Skeletal muscle tissue (tissue), 4 donors: ENCODE measurements around the gene UIMC1. TPM values are rescaled to one million over a fixed set of nuclear protein-coding genes. Genes with fewer than 3 reads are reported as not detected.

Experiments
- H3K27ac ChIP-seq: one replicate; pipeline ENCODE4 v1.7.0; 2013; ENCODE audit warnings: mild to moderate bottlenecking, low read depth, low read length, inconsistent platforms
- H3K27me3 ChIP-seq, 3 donors: one replicate each; pipeline ENCODE4 v1.7.0; 2013; ENCODE audit warnings: low read length in 3 of 3; ENCODE audit not compliant: control insufficient read depth in 3 of 3, insufficient read depth in 3 of 3
- H3K36me3 ChIP-seq, 3 donors: one replicate each; pipeline ENCODE4 v1.7.0; 2013; ENCODE audit warnings: low read length in 3 of 3; ENCODE audit not compliant: control insufficient read depth in 3 of 3, insufficient read depth in 3 of 3
- H3K4me1 ChIP-seq, 3 donors: one replicate each; pipeline ENCODE4 v1.7.0; 2013; ENCODE audit warnings: low read length in 3 of 3, mild to moderate bottlenecking in 3 of 3; ENCODE audit not compliant: control insufficient read depth in 3 of 3, insufficient read depth in 3 of 3
- H3K4me3 ChIP-seq, 3 donors: one replicate each; pipeline ENCODE4 v1.7.0; 2013; ENCODE audit warnings: low read length in 3 of 3
- H3K9ac ChIP-seq, 3 donors: one replicate each; pipeline ENCODE4 v1.7.0; 2013; ENCODE audit warnings: low read length in 3 of 3, mild to moderate bottlenecking in 3 of 3, moderate library complexity in 2 of 3, low read depth in 1 of 3
- H3K9me3 ChIP-seq, 3 donors: one replicate each; pipeline ENCODE4 v1.7.0; 2013; ENCODE audit warnings: low read length in 3 of 3; ENCODE audit not compliant: control insufficient read depth in 3 of 3
- total RNA-seq: library from RNA; depleted of rRNA; stranded (reverse); fragments of >200 nt; gene quantifications from one replicate; pipeline ENCODE4 v1.2.3, GENCODE V29; 2014
- donor health status: Osteomylitis.

The UIMC1 gene
- total RNA-seq, 1 donor from 2014 or later, result 40.2 TPM

- Histone ChIP-seq H3K9me3 (no peaks in the 10 kb centered on the region), H3K4me1 (peaks cover 0 to 3% (median 0%) of the 10 kb centered on the region in 3 donors), H3K27me3 (no peaks in the 10 kb centered on the region), H3K4me3 (no peak overlapping the region), H3K36me3 (peaks cover 0 to 7% (median 2%) of the 10 kb centered on the region in 3 donors), H3K27ac (no peak overlapping the region), H3K9ac (no peak overlapping the region)
Observed at GRCh38 chr5:176916337-176916736, 90.2 kb downstream of the UIMC1 start.

- no peak overlapping the region for H3K27ac ChIP-seq
- no peak overlapping the region for H3K4me3 ChIP-seq
- H3K4me1 ChIP-seq, result peaks cover 0 to 3% (median 0%) of the 10 kb centered on the region in 3 donors
- H3K27me3 ChIP-seq, result no peaks in the 10 kb centered on the region
- peaks cover 0 to 7% (median 2%) of the 10 kb centered on the region in 3 donors for H3K36me3 ChIP-seq
- H3K9me3 ChIP-seq, result no peaks in the 10 kb centered on the region
- H3K9ac ChIP-seq, result no peak overlapping the region
Observed at GRCh38 chr5:176915906-176916305, 90.7 kb downstream of the UIMC1 start.

- Histone ChIP-seq H3K27me3 (no peaks in the 10 kb centered on the region), H3K36me3 (peaks cover 11 to 19% (median 16%) of the 10 kb centered on the region in 3 donors), H3K9me3 (no peaks in the 10 kb centered on the region), H3K27ac (no peak overlapping the region), H3K4me1 (peaks cover 0 to 3% (median 0%) of the 10 kb centered on the region in 3 donors), H3K9ac (no peak overlapping the region), H3K4me3 (no peak overlapping the region)
Observed at GRCh38 chr5:176912115-176912514, 94.5 kb downstream of the UIMC1 start.

GRCh38 chr5:176908675-176909368, 97.8 kb downstream of the UIMC1 start:
- no peak overlapping the region for H3K27ac ChIP-seq
- H3K36me3 ChIP-seq, result peaks cover 37 to 50% (median 47%) of the 10 kb centered on the region in 3 donors

GRCh38 chr5:176906796-176907195, 99.8 kb downstream of the UIMC1 start:
- H3K9me3 ChIP-seq, result no peaks in the 10 kb centered on the region
- no peak overlapping the region for H3K9ac ChIP-seq
- no peaks in the 10 kb centered on the region for H3K27me3 ChIP-seq
- H3K4me1 ChIP-seq, result no peaks in the 10 kb centered on the region
- H3K36me3 ChIP-seq, result peaks cover 44 to 60% (median 57%) of the 10 kb centered on the region in 3 donors
- no peak overlapping the region for H3K4me3 ChIP-seq
- no peak overlapping the region for H3K27ac ChIP-seq

More at GRCh38 chr5:176908675-176909368, 97.8 kb downstream of the UIMC1 start:
- Histone ChIP-seq H3K9me3 (no peaks in the 10 kb centered on the region), H3K4me1 (no peaks in the 10 kb centered on the region), H3K4me3 (no peak overlapping the region), H3K27me3 (no peaks in the 10 kb centered on the region), H3K9ac (no peak overlapping the region)

- no peak overlapping the region for H3K27ac ChIP-seq
- no peaks in the 10 kb centered on the region for H3K4me1 ChIP-seq
- H3K9me3 ChIP-seq, result no peaks in the 10 kb centered on the region
- no peak overlapping the region for H3K4me3 ChIP-seq
- no peaks in the 10 kb centered on the region for H3K27me3 ChIP-seq
- H3K9ac ChIP-seq, result no peak overlapping the region
- peaks cover 44 to 60% (median 57%) of the 10 kb centered on the region in 3 donors for H3K36me3 ChIP-seq
Observed at GRCh38 chr5:176906126-176906525, 100.5 kb downstream of the UIMC1 start.

- Histone ChIP-seq H3K9me3 (no peaks in the 10 kb centered on the region), H3K4me1 (peaks cover 0 to 6% (median 4%) of the 10 kb centered on the region in 3 donors), H3K27me3 (no peaks in the 10 kb centered on the region), H3K4me3 (no peak overlapping the region), H3K27ac (no peak overlapping the region), H3K36me3 (peaks cover 44 to 60% (median 57%) of the 10 kb centered on the region in 3 donors), H3K9ac (no peak overlapping the region)
Observed at GRCh38 chr5:176904276-176904675, 102.3 kb downstream of the UIMC1 start.

GRCh38 chr5:176902911-176903664, 103.5 kb downstream of the UIMC1 start:
- peaks cover 38 to 56% (median 47%) of the 10 kb centered on the region in 3 donors for H3K36me3 ChIP-seq

GRCh38 chr5:176902102-176902814, 104.3 kb downstream of the UIMC1 start:
- Histone ChIP-seq H3K9me3 (no peaks in the 10 kb centered on the region), H3K4me3 (no peak overlapping the region), H3K9ac (no peak overlapping the region), H3K27ac (no peak overlapping the region), H3K4me1 (peaks cover 0 to 6% (median 4%) of the 10 kb centered on the region in 3 donors), H3K27me3 (no peaks in the 10 kb centered on the region), H3K36me3 (peaks cover 34 to 48% (median 42%) of the 10 kb centered on the region in 3 donors)

More at GRCh38 chr5:176902911-176903664, 103.5 kb downstream of the UIMC1 start:
- Histone ChIP-seq H3K27ac (no peak overlapping the region), H3K9ac (no peak overlapping the region), H3K9me3 (no peaks in the 10 kb centered on the region), H3K4me1 (peaks cover 0 to 6% (median 4%) of the 10 kb centered on the region in 3 donors), H3K27me3 (no peaks in the 10 kb centered on the region), H3K4me3 (no peak overlapping the region)
